Retinal pigment epithelial cell (primary cell): ENCODE results near the gene BCLAF1.
A peak's percentile ranks its signal among the peaks of the same experiment; 100 is the strongest.

Experiments
- DNase-seq: peaks from one replicate; pipeline ENCODE4 v3.0.0-alpha.2; 2010; ENCODE audit warnings: low read depth
- H3K4me3 ChIP-seq: 2 replicates; pipeline ENCODE4 v1.5.1; 2011; ENCODE audit warnings: mild to moderate bottlenecking, low read length, control low read depth, moderate library complexity
- TF ChIP-seq, protein P1 (sequence below): conservative IDR thresholded peaks from 2 replicates; pipeline ENCODE4 v1.5.1; 2011; ENCODE audit warnings: low read depth, low read length, control low read depth, inconsistent platforms

BCLAF1 gene

DNA sequence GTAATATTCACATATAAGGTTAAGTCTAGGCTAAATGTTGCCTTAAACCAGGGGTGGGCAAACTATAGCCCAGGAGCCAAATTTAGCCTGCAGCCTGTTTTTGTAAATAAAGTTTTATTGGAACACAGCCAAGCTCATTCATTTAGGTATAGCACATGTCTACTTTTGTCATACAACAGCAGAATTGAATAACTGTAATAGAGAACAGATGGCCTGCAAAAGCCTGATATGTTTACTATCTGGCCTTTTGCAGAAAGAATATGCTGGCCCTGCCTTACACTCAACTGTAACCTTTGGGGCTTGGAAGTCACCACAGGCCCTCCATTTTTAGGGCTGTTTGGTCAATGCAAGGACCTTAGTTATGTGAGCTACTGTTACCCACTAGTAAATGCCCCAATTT lies 17.7 kb upstream of the BCLAF1 start:
- no peak for DNase-seq
- TF ChIP-seq, protein P1, sequence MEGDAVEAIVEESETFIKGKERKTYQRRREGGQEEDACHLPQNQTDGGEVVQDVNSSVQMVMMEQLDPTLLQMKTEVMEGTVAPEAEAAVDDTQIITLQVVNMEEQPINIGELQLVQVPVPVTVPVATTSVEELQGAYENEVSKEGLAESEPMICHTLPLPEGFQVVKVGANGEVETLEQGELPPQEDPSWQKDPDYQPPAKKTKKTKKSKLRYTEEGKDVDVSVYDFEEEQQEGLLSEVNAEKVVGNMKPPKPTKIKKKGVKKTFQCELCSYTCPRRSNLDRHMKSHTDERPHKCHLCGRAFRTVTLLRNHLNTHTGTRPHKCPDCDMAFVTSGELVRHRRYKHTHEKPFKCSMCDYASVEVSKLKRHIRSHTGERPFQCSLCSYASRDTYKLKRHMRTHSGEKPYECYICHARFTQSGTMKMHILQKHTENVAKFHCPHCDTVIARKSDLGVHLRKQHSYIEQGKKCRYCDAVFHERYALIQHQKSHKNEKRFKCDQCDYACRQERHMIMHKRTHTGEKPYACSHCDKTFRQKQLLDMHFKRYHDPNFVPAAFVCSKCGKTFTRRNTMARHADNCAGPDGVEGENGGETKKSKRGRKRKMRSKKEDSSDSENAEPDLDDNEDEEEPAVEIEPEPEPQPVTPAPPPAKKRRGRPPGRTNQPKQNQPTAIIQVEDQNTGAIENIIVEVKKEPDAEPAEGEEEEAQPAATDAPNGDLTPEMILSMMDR = no peak
- no peak overlapping the region for H3K4me3 ChIP-seq

GRCh38 chr6:136306466-136306865 lies 16.8 kb upstream of the BCLAF1 start:
- no peak for DNase-seq
- no peak overlapping the region for H3K4me3 ChIP-seq
- TF ChIP-seq, protein P1 = no peak

DNA sequence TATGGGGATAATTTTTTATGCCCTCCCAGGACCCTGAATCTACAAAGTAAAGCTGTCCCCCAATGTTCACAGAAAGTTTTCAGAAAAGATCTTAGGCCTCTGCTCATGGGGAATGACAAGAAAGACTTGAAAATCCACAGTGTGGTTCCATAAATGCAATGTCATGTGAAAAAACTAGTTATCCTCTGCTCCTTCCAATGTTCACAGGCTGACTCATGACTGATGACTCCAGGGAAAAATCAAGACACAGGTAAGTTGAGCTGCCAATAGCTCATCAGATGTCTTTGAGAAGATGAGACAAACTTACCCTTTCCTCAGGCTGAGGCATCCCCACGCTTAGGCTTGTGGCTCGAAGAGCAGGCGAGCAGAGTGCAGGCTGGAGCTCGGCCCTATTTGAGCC lies 14.8 kb upstream of the BCLAF1 start:
- TF ChIP-seq, protein P1 = no peak
- no peak for DNase-seq
- H3K4me3 ChIP-seq = no peak overlapping the region

GRCh38 chr6:136303516-136303915 lies 13.9 kb upstream of the BCLAF1 start:
- no peak for DNase-seq
- no peak overlapping the region for H3K4me3 ChIP-seq
- TF ChIP-seq, protein P1 = no peak

DNA sequence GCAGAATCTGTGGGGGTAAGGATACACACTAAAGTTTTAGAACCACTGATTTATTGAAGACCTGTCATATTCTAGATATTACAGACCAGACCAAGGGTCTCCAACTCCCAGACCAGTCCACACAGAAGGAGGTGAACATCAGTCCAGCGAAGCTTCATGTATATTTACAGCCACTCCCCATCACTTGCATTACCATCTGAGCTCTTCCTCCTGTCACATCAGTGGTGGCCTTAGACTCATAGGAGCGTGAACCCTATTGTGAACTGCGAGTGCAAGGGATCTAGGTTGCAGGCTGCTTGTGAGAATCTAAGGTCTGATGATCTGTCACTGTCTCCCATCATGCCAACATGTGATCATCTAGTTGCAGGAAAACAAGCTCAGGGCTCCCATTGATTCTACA lies 5.0 kb upstream of the BCLAF1 start:
- no peak for DNase-seq
- H3K4me3 ChIP-seq = no peak overlapping the region
- TF ChIP-seq, protein P1 = no peak

DNA sequence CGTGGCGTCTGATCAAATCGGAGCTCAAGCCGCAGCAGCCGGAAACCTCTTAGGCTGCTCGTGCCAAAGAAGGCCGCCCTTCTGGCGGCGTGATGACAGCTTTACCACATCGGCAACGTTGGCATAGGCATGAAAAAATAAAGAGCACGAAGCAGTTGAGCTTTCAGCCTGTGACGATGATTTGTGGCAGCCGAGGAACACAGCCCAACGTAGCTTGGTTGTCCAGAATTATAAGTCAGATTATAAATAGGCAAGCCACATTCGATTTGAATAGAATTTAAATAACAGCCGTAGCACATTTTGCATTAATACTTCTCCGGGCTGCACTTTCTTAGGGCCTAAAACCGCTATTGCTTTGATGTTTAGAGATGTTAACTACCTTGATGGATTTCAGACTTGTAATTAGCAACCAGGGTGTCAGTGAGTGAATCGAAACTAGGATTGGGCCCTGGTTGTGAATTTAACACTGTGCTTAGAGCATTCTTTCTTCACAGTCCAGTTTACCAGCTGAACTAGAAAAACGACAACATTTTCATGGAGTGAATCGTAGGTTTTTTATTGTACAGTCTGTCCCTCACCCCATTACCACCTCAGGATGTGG lies 864 bp upstream of the BCLAF1 start:
- peak overlapping the region; percentile 100 for H3K4me3 ChIP-seq
- peak; percentile 82 for DNase-seq

GRCh38 chr6:136289327-136289578 lies 393 bp downstream of the BCLAF1 start:
- TF ChIP-seq, protein P1 = no peak

More for the DNA sequence above, 864 bp upstream of the BCLAF1 start:
- TF ChIP-seq, protein P1 = no peak

More at GRCh38 chr6:136289327-136289578, 393 bp downstream of the BCLAF1 start:
- peak overlapping the region; percentile 100 for H3K4me3 ChIP-seq
- DNase-seq = peak; percentile 64
